PC-3 (cell line): ENCODE data around the gene PPP1R13B. TPM values are rescaled to one million over a fixed set of nuclear protein-coding genes. Genes with fewer than 3 reads are reported as not detected.

Source experiments
- ATAC-seq: fragments of 200-7000 bp; cut with Tn5 transposase; 2 replicates; pipeline ENCODE4 v1.9.1; 2020; ENCODE audit warnings: mild to moderate bottlenecking, moderate library complexity
- BruUV-seq: library from RNA; stranded (reverse); fragments of 400-500 nt; replicated peaks from 2 replicates; lab custom pipeline; 2021; lab: Mats Ljungman, UMichigan
- CTCF ChIA-PET: fragments of 300-600 bp; sonication (Branson Sonifier 250); formaldehyde crosslinking; loops from one replicate; lab custom pipeline; 2022; ENCODE audit warnings: antibody characterized with exemption; lab: Charles Lee
- POLR2A ChIA-PET: fragments of 300-600 bp; sonication (Branson Sonifier 250); formaldehyde crosslinking; loops from one replicate; lab custom pipeline; 2022; ENCODE audit warnings: antibody characterized with exemption; ENCODE audit not compliant: unreplicated experiment; lab: Charles Lee
- DNase-seq: peaks from one replicate; pipeline ENCODE4 v3.0.0-alpha.2; 2015
- H2AFZ ChIP-seq: fragments of 300-600 bp; sonication (generic); 2 replicates; pipeline ENCODE4 v1.6.0; 2016; ENCODE audit warnings: antibody characterized with exemption, low read length
- H3F3A ChIP-seq: fragments of 300-600 bp; sonication (generic); one replicate; pipeline ENCODE4 v1.6.0; 2017; ENCODE audit warnings: antibody characterized with exemption, low read length, control low read depth, mild to moderate bottlenecking; ENCODE audit not compliant: unreplicated experiment
- H3K27ac ChIP-seq: fragments of 300-600 bp; sonication (generic); 2 replicates; pipeline ENCODE4 v1.5.1; 2016; ENCODE audit warnings: mild to moderate bottlenecking, low read length
- H3K27me3 ChIP-seq: fragments of 300-600 bp; sonication (generic); 2 replicates; pipeline ENCODE4 v1.6.1; 2016; ENCODE audit warnings: low read length, mixed read lengths
- H3K36me3 ChIP-seq: fragments of 300-600 bp; sonication (generic); 2 replicates; pipeline ENCODE4 v1.6.1; 2016; ENCODE audit warnings: low read depth, mixed run types, low read length, mixed read lengths
- H3K4me1 ChIP-seq: fragments of 300-600 bp; sonication (generic); 2 replicates; pipeline ENCODE4 v1.5.1; 2016; ENCODE audit warnings: low read length; ENCODE audit not compliant: insufficient read depth
- H3K4me2 ChIP-seq: fragments of 300-600 bp; sonication (generic); 2 replicates; pipeline ENCODE4 v1.6.0; 2016; ENCODE audit warnings: low read length
- H3K4me3 ChIP-seq: fragments of 300-600 bp; sonication (generic); 2 replicates; pipeline ENCODE4 v1.5.1; 2016; ENCODE audit warnings: mild to moderate bottlenecking, low read length, mixed read lengths
- H3K79me2 ChIP-seq: fragments of 300-600 bp; sonication (generic); 2 replicates; pipeline ENCODE4 v1.6.1; 2017; ENCODE audit warnings: low read length, mixed read lengths
- H3K9ac ChIP-seq: fragments of 300-600 bp; sonication (generic); 2 replicates; pipeline ENCODE4 v1.6.0; 2016; ENCODE audit warnings: mild to moderate bottlenecking, low read length
- H3K9me2 ChIP-seq: fragments of 300-600 bp; sonication (generic); replicated peaks from 2 replicates; pipeline ENCODE4 v1.6.1; 2016; ENCODE audit warnings: mixed run types, low read length, mixed read lengths
- H3K9me3 ChIP-seq: fragments of 300-600 bp; sonication (generic); 2 replicates; pipeline ENCODE4 v1.6.1; 2016; ENCODE audit warnings: low read length, mixed read lengths
- H4K20me1 ChIP-seq: fragments of 300-600 bp; sonication (generic); 2 replicates; pipeline ENCODE4 v1.6.1; 2016; ENCODE audit warnings: low read length, mixed read lengths
- EZH2 ChIP-seq: fragments of 300-600 bp; sonication (generic); IDR thresholded peaks from one replicate; pipeline ENCODE4 v1.6.1; 2017; ENCODE audit warnings: antibody characterized with exemption, mild to moderate bottlenecking, low read length; ENCODE audit not compliant: unreplicated experiment
- EZH2phosphoT487 ChIP-seq: fragments of 300-600 bp; sonication (generic); IDR thresholded peaks from 2 replicates; pipeline ENCODE4 v1.6.1; 2018; ENCODE audit warnings: mild to moderate bottlenecking, antibody characterized with exemption, low read length, borderline replicate concordance
- intact Hi-C: fragments of 100-400 bp; cut with micrococcal nuclease; formaldehyde crosslinking; loops from 2 replicates; pipeline ENCODE4 v1.9.0; 2023
- total RNA-seq: library from RNA; depleted of rRNA; stranded (reverse); fragments of >200 nt; gene quantifications from 2 replicates; pipeline ENCODE4 v1.2.3, GENCODE V29; 2014
- TF ChIP-seq, protein P1 (sequence below): fragments of 300-600 bp; sonication (generic); conservative IDR thresholded peaks from 2 replicates; pipeline ENCODE4 v1.5.1; 2017; ENCODE audit warnings: antibody characterized with exemption, low read depth, mild to moderate bottlenecking, low read length

PPP1R13B gene
- total RNA-seq, 1 experiment from 2014 or later: 13.0 TPM

DNA sequence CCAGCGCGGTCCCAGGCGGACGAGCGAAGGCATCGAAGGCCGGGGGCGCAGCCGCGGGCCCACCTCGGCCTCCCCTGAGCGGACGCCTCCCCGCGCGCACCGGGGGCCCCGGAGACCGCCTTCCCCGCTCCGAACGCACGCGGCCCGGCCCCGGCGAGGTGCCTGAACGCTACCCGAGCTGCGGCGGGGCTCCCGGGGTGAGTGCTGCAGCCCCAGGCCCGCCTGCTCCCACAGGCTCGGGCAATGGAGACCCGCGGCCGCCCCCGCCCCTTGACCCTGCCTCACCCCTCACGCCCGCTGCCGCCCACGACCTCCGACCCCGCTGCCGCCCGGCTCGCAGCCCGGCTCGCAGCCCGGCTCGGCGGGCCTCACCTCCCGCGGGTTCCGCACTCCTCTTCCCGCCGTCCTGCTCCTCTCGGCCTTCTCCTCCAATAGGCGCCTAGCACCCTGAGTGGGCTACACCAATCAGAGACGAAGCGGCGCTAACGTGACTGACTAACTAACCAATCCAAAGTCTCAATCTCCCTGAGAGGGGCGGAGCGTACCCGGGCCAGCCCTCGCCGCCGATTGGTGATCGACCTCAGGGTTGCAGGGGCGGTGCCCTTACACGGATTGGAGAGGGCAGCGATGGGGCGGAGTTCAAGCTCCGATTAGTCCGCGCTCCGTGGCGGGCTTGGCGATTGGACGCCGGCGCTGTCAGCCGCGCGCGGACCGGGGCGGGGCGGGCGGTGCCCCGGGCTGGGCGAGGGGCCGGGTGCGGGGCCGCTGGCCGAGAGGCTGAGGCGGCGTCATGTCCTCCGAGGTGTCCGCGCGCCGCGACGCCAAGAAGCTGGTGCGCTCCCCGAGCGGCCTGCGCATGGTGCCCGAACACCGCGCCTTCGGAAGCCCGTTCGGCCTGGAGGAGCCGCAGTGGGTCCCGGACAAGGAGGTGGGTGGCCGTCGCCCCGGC lies 132.0 kb downstream of the PPP1R13B start, which contains the start of the genes XRCC3 and ZFYVE21:
Gene XRCC3, minus strand, starts transcription at position 400 of the 949 bp plus-strand sequence. CDS start 4,364 bp downstream, outside the sequence.
Gene ZFYVE21, plus strand, starts transcription at position 759 of the 949 bp plus-strand sequence. Its CDS starts 32 bp downstream, at position 791.
- Histone ChIP-seq H3K36me3 (no peaks in the 10 kb centered on the region), H2AFZ (peak within 1 kb of the TSS; percentile 51), H3K4me2 (peak within 1 kb of the TSS; percentile 99), H3K4me1 (peaks cover 51% of the 10 kb centered on the region), H3K9ac (peak within 1 kb of the TSS; percentile 97), H3K79me2 (peaks cover 72% of the 10 kb centered on the region), H4K20me1 (no peaks in the 10 kb centered on the region), H3K4me3 (peak within 1 kb of the TSS; percentile 87), H3K27ac (peak within 1 kb of the TSS; percentile 29), H3K9me2 (no peaks in the 10 kb centered on the region), H3K9me3 (no peaks in the 10 kb centered on the region), H3K27me3 (no peaks in the 10 kb centered on the region), H3F3A (no peaks in the 10 kb centered on the region)
- intact Hi-C loops: loop anchor here (10.0 kb wide), 1 partner anchor 141 kb away; no protein-coding TSS in a partner anchor
- DNase-seq: peak; percentile 99
- BruUV-seq: no TSS peak
- TF ChIP-seq, protein P1, sequence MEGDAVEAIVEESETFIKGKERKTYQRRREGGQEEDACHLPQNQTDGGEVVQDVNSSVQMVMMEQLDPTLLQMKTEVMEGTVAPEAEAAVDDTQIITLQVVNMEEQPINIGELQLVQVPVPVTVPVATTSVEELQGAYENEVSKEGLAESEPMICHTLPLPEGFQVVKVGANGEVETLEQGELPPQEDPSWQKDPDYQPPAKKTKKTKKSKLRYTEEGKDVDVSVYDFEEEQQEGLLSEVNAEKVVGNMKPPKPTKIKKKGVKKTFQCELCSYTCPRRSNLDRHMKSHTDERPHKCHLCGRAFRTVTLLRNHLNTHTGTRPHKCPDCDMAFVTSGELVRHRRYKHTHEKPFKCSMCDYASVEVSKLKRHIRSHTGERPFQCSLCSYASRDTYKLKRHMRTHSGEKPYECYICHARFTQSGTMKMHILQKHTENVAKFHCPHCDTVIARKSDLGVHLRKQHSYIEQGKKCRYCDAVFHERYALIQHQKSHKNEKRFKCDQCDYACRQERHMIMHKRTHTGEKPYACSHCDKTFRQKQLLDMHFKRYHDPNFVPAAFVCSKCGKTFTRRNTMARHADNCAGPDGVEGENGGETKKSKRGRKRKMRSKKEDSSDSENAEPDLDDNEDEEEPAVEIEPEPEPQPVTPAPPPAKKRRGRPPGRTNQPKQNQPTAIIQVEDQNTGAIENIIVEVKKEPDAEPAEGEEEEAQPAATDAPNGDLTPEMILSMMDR: no peak
- TF ChIP-seq EZH2: no peak
- TF ChIP-seq EZH2phosphoT487: no peak
- ATAC-seq: peak; percentile 77
- POLR2A ChIA-PET: interaction anchor here (0.6 kb wide), 1 partner anchor 64 kb away, joined by 3 read pairs; no protein-coding TSS in a partner anchor
- CTCF ChIA-PET: interaction anchor here (0.5 to 1.0 kb wide), 2 partner anchors 85 to 89 kb away, joined by 3 to 5 read pairs; no protein-coding TSS in a partner anchor

- H3K9me3 ChIP-seq: no peaks in the 10 kb centered on the region
- BruUV-seq: no TSS peak
- peak overlapping the region; percentile 77 for H3K4me3 ChIP-seq
- ATAC-seq: no peak
- no peaks in the 10 kb centered on the region for H4K20me1 ChIP-seq
- DNase-seq: no peak
- peaks cover under 1% of the 10 kb centered on the region; the same call in 1 of the 2 replicates for H3K36me3 ChIP-seq
- H2AFZ ChIP-seq: no peak overlapping the region
- H3K79me2 ChIP-seq: peaks cover 69% of the 10 kb centered on the region
- no peaks in the 10 kb centered on the region for H3K9me2 ChIP-seq
- ChIA-PET CTCF (interaction anchor here (0.5 kb wide), 1 partner anchor 143 kb away, joined by 4 read pairs; no protein-coding TSS in a partner anchor), POLR2A (interaction anchor here (0.6 kb wide), 1 partner anchor 9 kb away, joined by 4 read pairs; no protein-coding TSS in a partner anchor)
- H3K9ac ChIP-seq: peak overlapping the region; percentile 97
- H3K4me2 ChIP-seq: peak overlapping the region; percentile 87
- intact Hi-C loops: loop anchor here (10.0 kb wide), 1 partner anchor 139 kb away; no protein-coding TSS in a partner anchor
- H3K4me1 ChIP-seq: peaks cover 51% of the 10 kb centered on the region
- H3K27me3 ChIP-seq: no peaks in the 10 kb centered on the region
- H3K27ac ChIP-seq: no peak overlapping the region
- TF ChIP-seq EZH2 (no peak), EZH2phosphoT487 (no peak)
- TF ChIP-seq, protein P1: no peak
- no peaks in the 10 kb centered on the region for H3F3A ChIP-seq
Measured at GRCh38 chr14:103714063-103714724, 133.2 kb downstream of the PPP1R13B start.
